ENCODE measurements around the gene SERGEF. TPM values are rescaled to one million over a fixed set of nuclear protein-coding genes. Genes with fewer than 3 reads are reported as not detected.

SERGEF gene
- total and polyA plus RNA-seq, 4 donors = 20.2 to 85.0 (median 26.9) TPM

DNA sequence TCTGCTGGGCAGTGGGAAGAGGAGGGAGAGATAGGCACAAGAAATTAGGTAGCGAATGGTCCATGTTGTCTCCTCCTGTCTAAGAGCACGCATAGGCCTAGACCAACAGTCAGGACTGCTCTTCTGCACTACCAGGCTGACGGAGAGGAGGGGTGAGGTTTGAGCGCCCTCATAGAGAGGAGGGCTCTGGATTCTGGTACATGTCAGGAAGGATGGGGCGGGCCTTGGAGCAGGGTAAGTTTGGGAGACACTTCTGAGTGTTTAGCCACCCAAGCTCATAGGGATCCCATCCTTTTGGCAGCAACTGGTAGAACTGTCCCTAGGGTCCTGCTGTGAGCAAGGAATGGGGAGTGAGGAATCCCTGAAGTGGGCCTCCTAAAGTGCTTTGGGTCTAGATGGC, 217.9 kb downstream of the SERGEF start:
- Histone ChIP-seq H3K27me3 (ENCODE audit: control insufficient read depth in 3 of 3, insufficient read depth in 3 of 3, low read length in 2 of 3) (no peaks in the 10 kb centered on the region), H3K4me1 (ENCODE audit: control insufficient read depth in 5 of 5, insufficient read depth in 5 of 5, low read length in 5 of 5) (peaks cover 0 to 3% (median 0%) of the 10 kb centered on the region in 5 donors), H3K36me3 (ENCODE audit: control insufficient read depth in 4 of 4, insufficient read depth in 4 of 4, low read length in 4 of 4) (no peaks in the 10 kb centered on the region), H3K4me3 (no peak overlapping the region), H3K27ac (ENCODE audit: low read depth in 1 of 2, low read length in 1 of 2) (no peak overlapping the region), H3K9ac (ENCODE audit: insufficient read depth in 1 of 2, low read length in 2 of 2) (no peak overlapping the region), H3K9me3 (ENCODE audit: control insufficient read depth in 4 of 4, insufficient read depth in 3 of 4, low read length in 3 of 4) (no peaks in the 10 kb centered on the region)
- WGBS, 2 donors = 96 to 97% methylated on average over 5 of the region's 5 CpGs
- DNase-seq = no peak
- TF ChIP-seq, protein P1, sequence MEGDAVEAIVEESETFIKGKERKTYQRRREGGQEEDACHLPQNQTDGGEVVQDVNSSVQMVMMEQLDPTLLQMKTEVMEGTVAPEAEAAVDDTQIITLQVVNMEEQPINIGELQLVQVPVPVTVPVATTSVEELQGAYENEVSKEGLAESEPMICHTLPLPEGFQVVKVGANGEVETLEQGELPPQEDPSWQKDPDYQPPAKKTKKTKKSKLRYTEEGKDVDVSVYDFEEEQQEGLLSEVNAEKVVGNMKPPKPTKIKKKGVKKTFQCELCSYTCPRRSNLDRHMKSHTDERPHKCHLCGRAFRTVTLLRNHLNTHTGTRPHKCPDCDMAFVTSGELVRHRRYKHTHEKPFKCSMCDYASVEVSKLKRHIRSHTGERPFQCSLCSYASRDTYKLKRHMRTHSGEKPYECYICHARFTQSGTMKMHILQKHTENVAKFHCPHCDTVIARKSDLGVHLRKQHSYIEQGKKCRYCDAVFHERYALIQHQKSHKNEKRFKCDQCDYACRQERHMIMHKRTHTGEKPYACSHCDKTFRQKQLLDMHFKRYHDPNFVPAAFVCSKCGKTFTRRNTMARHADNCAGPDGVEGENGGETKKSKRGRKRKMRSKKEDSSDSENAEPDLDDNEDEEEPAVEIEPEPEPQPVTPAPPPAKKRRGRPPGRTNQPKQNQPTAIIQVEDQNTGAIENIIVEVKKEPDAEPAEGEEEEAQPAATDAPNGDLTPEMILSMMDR (IDR thresholded peaks at IDR 0.05; ENCODE audit: control extremely low read depth, extremely low read depth) = no peak
- no peak for ATAC-seq (ENCODE audit: insufficient read depth, low FRiP score)

DNA sequence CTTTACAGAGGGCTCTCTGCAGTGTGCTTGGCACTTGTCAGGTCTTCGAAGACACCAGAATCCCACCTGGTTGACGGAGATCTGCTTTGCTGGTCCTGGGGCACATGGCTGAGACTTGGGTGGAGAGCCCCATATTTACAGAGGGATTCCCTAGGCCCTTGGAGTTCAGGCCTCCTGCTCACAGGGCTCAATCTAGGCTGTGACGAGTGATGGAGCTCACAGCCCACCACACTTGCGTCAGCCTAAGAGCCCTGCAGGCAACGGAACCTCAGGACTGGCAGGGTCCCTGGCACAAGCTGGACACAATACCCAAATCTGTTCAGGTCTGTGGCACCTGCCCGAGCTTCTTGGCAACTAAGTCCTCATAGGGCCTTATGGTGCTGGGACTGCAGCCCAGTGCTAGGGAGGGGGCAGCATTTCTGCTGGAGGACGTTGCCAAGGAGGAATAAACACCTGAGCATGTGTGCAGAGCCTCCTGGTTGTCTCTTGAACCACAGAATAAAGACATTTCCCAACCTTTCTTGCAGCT, 219.1 kb downstream of the SERGEF start:
- no peak overlapping the region for H3K9ac ChIP-seq (ENCODE audit: insufficient read depth in 1 of 2, low read length in 2 of 2)
- H3K4me3 ChIP-seq = no peak overlapping the region
- no peaks in the 10 kb centered on the region for H3K36me3 ChIP-seq (ENCODE audit: control insufficient read depth in 4 of 4, insufficient read depth in 4 of 4, low read length in 4 of 4)
- 87 to 95% methylated on average over 7 of the region's 7 CpGs for WGBS, 2 donors
- H3K27me3 ChIP-seq (ENCODE audit: control insufficient read depth in 3 of 3, insufficient read depth in 3 of 3, low read length in 2 of 3) = no peaks in the 10 kb centered on the region
- H3K4me1 ChIP-seq (ENCODE audit: control insufficient read depth in 5 of 5, insufficient read depth in 5 of 5, low read length in 5 of 5) = peaks cover 0 to 3% (median 0%) of the 10 kb centered on the region in 5 donors
- ATAC-seq (ENCODE audit: insufficient read depth, low FRiP score) (no peak), DNase-seq (no peak)
- H3K27ac ChIP-seq (ENCODE audit: low read depth in 1 of 2, low read length in 1 of 2) = no peak overlapping the region
- TF ChIP-seq, protein P1 (IDR thresholded peaks at IDR 0.05; ENCODE audit: control extremely low read depth, extremely low read depth) = no peak
- no peaks in the 10 kb centered on the region for H3K9me3 ChIP-seq (ENCODE audit: control insufficient read depth in 4 of 4, insufficient read depth in 3 of 4, low read length in 3 of 4)

DNA sequence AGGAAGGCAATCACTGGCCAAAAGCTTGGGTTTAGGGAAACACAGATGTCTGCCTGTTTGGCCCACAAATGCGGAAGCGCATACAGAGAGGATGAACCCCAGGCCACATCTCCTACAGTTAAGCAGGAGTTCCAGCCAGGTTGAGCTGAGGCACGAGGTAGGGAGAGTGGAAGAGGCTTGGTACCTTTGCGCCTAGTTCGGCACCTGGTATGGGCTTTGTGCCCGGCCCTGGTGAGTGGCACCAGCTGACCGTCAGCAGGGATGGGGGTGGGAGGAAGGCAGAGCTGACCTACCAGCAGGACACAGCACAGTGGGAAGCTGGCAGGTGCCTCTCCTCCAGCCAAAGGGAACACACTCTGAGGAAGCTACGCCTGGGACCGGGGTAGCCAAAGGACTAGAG, 220.7 kb downstream of the SERGEF start:
- ATAC-seq (ENCODE audit: insufficient read depth, low FRiP score) = no peak
- DNase-seq = no peak
- Histone ChIP-seq H3K36me3 (ENCODE audit: control insufficient read depth in 4 of 4, insufficient read depth in 4 of 4, low read length in 4 of 4) (no peaks in the 10 kb centered on the region), H3K4me3 (no peak overlapping the region), H3K27ac (ENCODE audit: low read depth in 1 of 2, low read length in 1 of 2) (no peak overlapping the region), H3K27me3 (ENCODE audit: control insufficient read depth in 3 of 3, insufficient read depth in 3 of 3, low read length in 2 of 3) (no peaks in the 10 kb centered on the region), H3K9me3 (ENCODE audit: control insufficient read depth in 4 of 4, insufficient read depth in 3 of 4, low read length in 3 of 4) (no peaks in the 10 kb centered on the region), H3K9ac (ENCODE audit: insufficient read depth in 1 of 2, low read length in 2 of 2) (no peak overlapping the region), H3K4me1 (ENCODE audit: control insufficient read depth in 5 of 5, insufficient read depth in 5 of 5, low read length in 5 of 5) (peaks cover 0 to 3% (median 0%) of the 10 kb centered on the region in 5 donors)
- WGBS, 2 donors = 96 to 98% methylated on average over 9 of the region's 9 CpGs
- TF ChIP-seq, protein P1 (IDR thresholded peaks at IDR 0.05; ENCODE audit: control extremely low read depth, extremely low read depth) = no peak

DNA sequence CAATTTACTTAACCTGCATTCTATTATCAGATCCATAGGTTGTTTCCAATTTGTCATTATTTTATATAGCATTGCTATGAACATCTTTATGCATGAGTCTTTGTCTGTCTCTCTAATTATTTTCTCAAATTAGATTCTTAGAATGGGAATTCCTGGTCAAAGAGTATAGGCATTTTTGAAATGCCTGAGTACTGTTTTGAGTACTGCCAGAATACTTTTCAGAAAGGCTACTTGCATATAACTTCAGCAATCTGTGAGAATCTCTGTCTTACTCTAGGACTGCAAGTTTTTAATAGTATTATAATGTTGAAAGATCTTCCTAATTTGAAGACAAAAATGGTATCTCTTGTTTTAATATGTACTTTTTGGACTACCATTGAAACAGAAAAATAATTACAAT, 221.7 kb downstream of the SERGEF start:
- ATAC-seq (ENCODE audit: insufficient read depth, low FRiP score) = no peak

More for the DNA sequence above, 221.7 kb downstream of the SERGEF start:
- H3K4me3 ChIP-seq = no peak overlapping the region
- no peak overlapping the region for H3K27ac ChIP-seq (ENCODE audit: low read depth in 1 of 2, low read length in 1 of 2)
- H3K4me1 ChIP-seq (ENCODE audit: control insufficient read depth in 5 of 5, insufficient read depth in 5 of 5, low read length in 5 of 5) = peaks cover 0 to 3% (median 0%) of the 10 kb centered on the region in 5 donors
- H3K9ac ChIP-seq (ENCODE audit: insufficient read depth in 1 of 2, low read length in 2 of 2) = no peak overlapping the region
- no peaks in the 10 kb centered on the region for H3K9me3 ChIP-seq (ENCODE audit: control insufficient read depth in 4 of 4, insufficient read depth in 3 of 4, low read length in 3 of 4)
- peaks cover 0 to 3% (median 0%) of the 10 kb centered on the region in 4 donors for H3K36me3 ChIP-seq (ENCODE audit: control insufficient read depth in 4 of 4, insufficient read depth in 4 of 4, low read length in 4 of 4)
- DNase-seq = no peak
- no peaks in the 10 kb centered on the region for H3K27me3 ChIP-seq (ENCODE audit: control insufficient read depth in 3 of 3, insufficient read depth in 3 of 3, low read length in 2 of 3)
- TF ChIP-seq, protein P1 (IDR thresholded peaks at IDR 0.05; ENCODE audit: control extremely low read depth, extremely low read depth) = no peak

Measured in lung (tissue), 12 donors.